Forelimb muscle (tissue), 1 donor: ENCODE results near the gene POLN. TPM values are rescaled to one million over a fixed set of nuclear protein-coding genes. Genes with fewer than 3 reads are reported as not detected.
"Not testable (repeated sequence)": the region's sequence is repeated elsewhere in the genome, so short reads cannot be mapped to it uniquely, and the experiment has no call there.

Experiments used
- DNase-seq: peaks from one replicate; pipeline ENCODE4 v3.0.0-alpha.2; 2013; ENCODE audit warnings: low read depth
- polyA plus RNA-seq: library from polyadenylated mRNA; unstranded; fragments of 120-200 nt; gene quantifications from one replicate; pipeline ENCODE4 v1.2.1, GENCODE V29; 2013; ENCODE audit not compliant: insufficient read length

POLN gene
- polyA plus RNA-seq, 1 donor, result 3.0 TPM

- DNase-seq, result no peak
These were observed 33.8 kb upstream of the POLN start for GRCh38 chr4:2275546-2276251.

- DNase-seq, result not testable (repeated sequence)
These were observed 33.1 kb upstream of the POLN start for GRCh38 chr4:2275044-2275397.

GRCh38 chr4:2274320-2275043 lies 32.6 kb upstream of the POLN start:
- DNase-seq, result no peak

- no peak for DNase-seq
These were observed 31.9 kb upstream of the POLN start for GRCh38 chr4:2273657-2274319.

GRCh38 chr4:2273221-2273620 lies 31.3 kb upstream of the POLN start:
- no peak for DNase-seq

- DNase-seq, result no peak
These were observed 30.9 kb upstream of the POLN start for GRCh38 chr4:2272828-2273120.

GRCh38 chr4:2272026-2272827 lies 30.3 kb upstream of the POLN start:
- DNase-seq, result no peak

- DNase-seq, result no peak
These were observed 29.5 kb upstream of the POLN start for GRCh38 chr4:2271279-2272025.

- no peak for DNase-seq
These were observed 28.6 kb upstream of the POLN start for GRCh38 chr4:2270341-2271165.

GRCh38 chr4:2269618-2270163 lies 27.8 kb upstream of the POLN start:
- DNase-seq, result no peak

- DNase-seq, result no peak
These were observed 27.2 kb upstream of the POLN start for GRCh38 chr4:2269206-2269531.

- no peak for DNase-seq
These were observed 26.7 kb upstream of the POLN start for GRCh38 chr4:2268357-2269205.

- no peak for DNase-seq
These were observed 25.9 kb upstream of the POLN start for GRCh38 chr4:2267841-2268240.

- no peak for DNase-seq
These were observed 25.4 kb upstream of the POLN start for GRCh38 chr4:2267320-2267811.

- DNase-seq, result no peak
These were observed 24.9 kb upstream of the POLN start for GRCh38 chr4:2266821-2267220.

- DNase-seq, result no peak
These were observed 24.3 kb upstream of the POLN start for GRCh38 chr4:2266181-2266580.

- no peak for DNase-seq
These were observed 23.5 kb upstream of the POLN start for GRCh38 chr4:2265113-2266110.

- no peak for DNase-seq
These were observed 22.6 kb upstream of the POLN start for GRCh38 chr4:2264481-2265041.
